Stimulated activated CD4-positive, alpha-beta T cell treated with anti-CD3 and anti-CD28 coated beads, TNF-alpha, amount 100 ng/mL, for 4 hours (primary cell): ENCODE data around the gene SLC29A4.
"Not testable (repeated sequence)": the region's sequence is repeated elsewhere in the genome, so short reads cannot be mapped to it uniquely, and the experiment has no call there.

Experiments
- DNase-seq, 3 experiments: peaks; one replicate each; pipeline ENCODE4 v3.0.0-alpha.2; 2020; ENCODE audit warnings: low read depth in 3 of 3

SLC29A4 gene

DNA sequence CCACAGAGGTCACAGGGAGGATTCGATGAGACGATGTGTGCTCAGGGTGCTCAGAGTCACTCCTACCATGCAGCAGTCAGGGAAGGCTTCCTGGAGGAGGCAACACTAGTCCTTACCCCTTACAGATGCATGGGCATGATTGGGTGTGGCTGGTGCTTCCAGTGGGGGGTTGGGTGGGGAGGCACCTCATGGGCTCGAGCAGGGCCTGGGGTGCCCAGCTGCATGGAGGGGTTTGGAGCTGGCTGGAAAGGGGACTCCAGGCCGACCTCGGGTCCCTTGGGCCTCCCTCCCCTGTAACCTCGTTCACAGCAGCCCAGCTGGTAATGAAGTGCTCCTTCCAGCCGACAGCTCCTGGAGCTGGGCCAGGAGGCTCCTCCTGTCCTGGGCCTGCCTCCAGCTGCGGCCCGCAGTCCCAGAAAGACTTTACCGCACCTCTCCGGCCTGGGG is 7.7 kb upstream of the SLC29A4 start:
- DNase-seq: not testable (repeated sequence)

DNA sequence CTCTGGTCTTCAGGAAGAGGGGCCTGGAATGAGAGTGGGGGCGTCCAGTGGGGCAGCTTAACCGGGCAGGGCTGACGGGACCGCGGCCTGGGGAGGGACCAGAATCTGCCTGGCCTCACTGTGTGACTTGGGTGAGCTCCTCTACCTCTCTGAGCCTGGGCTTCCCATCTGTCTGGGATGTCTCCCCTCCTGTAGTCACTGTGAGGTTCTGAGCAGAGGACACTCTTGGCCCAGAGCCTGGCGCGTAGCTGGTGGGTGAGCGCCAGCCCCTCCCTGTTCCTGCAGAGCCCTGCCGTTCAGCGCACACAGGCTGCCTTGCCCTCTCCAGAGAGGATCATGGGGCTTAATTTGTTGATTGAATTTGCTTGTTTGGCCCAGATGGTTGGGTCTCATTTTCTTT is 7.2 kb upstream of the SLC29A4 start:
- not testable (repeated sequence) for DNase-seq

DNA sequence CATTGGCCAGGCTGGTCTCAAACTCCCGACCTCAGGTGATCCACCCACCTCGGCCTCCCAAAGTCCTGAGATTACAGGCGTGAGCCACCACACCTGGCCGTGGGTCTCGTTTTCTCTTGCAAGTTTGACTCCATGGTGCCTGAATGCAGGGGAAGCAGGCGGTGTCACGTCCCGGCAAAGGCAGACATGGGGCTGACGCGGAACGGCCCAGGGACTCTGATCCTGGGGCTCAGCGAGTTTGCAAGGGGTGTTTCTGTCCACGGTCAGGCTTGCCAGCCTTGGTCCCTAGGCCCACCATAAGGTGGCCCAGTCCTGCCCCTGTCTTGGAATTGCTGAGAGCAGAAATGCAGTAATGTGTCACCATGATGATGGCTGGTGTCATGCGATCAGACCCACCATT is 6.6 kb upstream of the SLC29A4 start:
- DNase-seq: not testable (repeated sequence)

DNA sequence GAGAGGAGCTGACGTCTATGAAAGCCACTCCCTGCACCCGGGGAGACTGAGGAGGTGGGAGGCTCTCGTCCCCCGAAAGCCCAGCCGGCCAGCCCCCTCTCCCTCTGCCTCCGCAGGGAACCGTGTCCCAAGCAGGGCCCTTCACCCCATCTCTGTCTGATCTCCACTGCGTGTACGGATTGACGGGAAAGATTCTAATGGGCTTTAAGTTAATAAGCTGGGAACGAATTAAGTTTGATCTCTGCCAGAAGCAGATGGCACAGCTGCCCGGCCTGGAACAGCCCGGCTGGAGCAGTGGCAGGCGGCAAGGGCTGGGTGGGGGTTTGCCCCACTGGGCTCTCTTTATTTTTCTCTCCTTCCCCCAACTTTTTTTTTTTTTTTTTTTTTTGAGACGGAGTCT is 6.1 kb upstream of the SLC29A4 start:
- no peak for DNase-seq

DNA sequence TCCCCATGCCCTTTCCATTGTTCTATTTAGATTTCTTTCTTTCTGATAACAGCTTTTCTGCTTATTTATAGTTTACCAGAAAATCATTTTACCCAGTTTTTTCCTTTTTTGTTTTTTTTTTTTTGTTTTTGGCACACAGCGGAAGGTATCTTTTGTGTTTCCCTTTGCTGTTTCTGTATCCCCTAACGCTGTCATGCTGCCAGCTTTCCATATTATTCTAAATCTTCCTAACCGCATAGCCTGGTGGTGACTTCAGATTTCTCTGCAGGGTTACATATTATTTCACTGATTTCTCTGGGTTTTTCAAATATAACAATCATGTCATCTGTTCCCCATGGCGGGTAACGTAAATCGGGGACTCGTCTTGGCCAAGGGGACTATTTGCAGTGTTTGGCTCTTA is 4.0 kb upstream of the SLC29A4 start:
- DNase-seq: no peak

DNA sequence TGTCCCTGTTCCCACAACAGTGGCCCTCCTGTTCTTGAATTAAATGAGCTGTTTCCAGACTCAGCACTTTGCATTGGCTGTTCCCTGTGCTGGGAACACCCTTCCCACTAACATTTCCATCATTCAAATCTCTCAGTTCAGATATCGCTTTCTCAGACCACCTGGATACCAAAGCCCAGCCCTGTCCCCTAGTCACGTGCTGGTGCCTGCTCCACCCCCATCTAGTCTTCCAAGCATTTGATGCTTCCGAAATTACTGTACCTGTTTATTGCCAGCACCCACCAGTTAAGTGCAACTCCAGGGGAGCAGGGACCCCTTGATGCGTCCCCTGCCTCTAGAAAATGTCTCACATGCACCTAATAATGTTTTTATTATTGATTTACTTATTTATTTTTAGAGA is 3.0 kb upstream of the SLC29A4 start:
- DNase-seq: no peak

DNA sequence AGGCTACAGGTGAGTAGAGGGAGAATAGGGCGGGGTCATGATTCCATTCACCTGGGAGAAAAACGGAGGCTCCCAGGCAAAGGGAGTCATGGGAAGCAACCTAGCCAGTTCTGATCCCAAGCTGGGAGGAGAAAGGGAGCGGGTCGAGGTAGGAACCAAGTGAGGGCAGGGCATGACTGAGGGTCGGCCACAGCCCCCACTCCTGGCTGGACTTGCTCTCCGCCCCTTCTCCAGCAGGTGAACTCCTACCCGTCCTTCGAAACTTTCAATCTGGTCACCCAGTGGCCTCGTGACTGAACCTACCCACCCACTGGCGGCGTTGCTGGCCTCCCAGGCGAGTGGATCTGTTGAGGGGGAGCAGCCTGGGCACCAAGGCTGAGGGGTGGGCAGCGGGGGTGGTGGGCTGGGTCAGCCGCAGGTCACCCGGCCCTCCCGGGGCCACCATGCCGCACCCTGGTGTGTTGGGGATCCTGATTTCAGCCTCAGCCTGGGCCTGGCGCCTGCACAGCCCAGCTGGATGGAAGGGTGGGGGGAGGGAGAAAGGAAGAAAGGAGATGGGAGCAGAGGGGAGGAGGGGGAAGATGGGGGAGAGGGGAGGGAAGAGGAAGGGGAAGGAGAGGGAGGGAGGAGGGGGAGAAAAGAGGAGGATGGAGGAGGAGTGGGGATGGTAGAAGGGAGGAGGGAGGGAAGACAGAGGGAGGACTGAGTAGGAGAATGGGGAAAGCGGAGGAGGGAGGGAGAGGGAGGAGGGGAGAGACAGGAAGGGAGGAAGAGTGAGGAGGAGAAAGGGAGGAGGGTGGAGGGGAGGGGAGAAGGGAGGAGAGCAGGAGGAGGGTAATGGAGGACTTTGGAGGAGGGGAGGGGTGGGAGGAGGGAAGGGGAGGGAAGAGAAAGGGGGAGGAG is 894 bp upstream of the SLC29A4 start:
- not testable (repeated sequence) for DNase-seq

DNA sequence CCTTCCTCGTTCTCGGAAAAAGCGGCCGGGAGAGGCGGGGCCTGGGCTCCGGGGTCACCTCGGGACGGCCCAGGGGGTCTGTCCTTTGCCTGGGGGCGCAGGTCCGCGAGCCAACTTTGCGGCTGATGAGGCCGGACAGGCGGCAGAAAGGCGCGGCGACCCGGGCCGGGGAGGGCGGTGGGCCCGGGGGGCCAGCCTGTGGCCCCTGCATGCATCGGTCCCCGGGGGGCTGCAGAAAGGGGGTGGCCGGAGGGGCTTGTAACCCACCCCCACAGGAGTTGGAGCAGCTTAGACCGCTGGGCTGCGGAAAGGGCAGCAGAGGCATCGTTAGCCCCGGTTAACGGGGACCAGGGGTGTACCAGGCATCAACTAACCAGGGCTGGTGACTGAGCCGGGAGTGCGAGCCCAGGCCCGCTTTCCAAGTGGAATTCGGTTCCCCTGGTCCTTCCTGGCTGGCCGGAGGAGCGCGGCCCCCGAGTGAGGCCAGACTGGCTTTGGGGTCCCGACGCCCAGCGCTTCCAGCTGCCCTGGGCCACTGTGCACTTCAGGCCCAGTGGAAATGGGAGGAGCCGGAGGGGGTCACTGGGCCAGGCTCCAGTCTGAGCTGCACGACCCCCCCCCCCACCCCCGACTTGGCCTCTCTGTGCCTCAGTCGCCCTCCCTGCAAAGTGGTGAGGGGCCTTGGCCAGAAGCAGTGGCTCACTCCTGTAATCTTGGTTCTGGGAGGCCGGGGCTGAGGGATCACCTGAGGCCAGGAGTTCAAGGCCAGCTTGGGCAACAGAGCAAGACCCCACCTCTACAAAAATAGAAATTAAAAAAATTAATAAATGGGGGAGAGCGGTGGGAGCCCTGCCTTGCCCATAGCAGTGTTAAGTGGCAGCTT is 919 bp downstream of the SLC29A4 start:
- DNase-seq: no peak

DNA sequence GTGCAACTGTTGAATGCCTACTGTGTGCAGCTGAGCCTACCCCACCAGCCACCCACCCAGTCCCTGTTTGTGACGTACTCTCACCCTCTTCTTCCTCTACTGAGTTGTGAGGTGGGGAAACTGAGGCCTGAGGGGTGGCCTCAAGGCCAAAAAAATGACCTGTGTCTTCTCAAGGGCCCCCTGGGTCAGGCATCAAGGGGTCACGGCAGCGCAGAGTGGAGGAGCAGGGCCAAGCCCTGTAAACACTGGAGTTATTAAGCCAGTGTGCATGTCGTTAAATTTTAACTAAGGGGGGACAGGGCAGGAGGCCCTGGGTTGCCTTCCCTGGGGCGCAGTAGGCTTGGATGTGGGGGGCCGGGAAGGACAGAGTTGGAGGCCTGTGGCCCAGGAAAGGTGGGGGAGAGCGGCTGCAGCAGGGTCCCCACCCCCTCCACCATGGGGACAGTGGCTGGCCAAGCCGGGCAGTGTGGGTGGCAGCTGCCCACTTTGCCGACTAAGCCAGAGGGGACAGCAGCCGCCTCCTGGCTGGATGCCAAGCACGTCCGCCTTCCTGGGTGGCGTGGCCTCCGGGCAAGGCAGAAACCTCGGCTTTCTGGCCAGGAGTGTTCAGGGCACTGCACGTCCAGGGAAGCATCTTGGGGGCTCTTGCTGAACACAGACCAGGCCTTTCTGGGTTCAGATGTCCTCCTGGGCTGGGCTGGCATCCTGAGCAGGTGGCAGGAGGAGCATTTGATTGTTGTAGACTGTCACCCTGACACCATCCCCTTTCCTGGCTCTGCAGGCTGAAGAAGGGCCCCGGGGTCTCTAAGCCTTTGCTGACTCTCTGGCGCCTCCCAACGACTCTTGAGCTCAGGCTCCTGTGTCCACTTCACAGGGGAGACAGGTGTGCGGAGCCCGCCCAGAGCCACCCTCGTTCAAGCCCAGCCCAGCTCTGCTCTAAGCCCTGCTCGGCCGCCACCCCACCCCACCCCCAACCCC is 1.9 kb downstream of the SLC29A4 start:
- no peak for DNase-seq

DNA sequence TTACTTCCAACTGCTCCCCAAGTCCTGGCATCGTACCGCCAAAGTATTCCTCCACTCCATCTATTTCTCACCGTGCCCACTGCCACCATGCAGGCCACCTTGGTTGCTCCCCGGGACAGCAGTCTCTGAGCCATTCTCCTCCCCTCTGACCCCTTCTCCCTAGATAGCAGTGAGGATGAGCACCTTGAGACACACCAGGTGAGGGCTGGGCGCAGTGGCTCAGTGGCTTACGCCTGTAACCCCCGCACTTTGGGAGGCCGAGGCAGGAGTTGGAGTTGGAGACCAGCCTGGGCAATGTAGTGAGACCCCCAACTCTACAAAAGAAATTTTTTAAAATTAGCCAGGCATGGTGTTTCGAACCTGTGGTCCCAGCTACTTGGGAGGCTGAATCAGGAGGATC is 4.2 kb downstream of the SLC29A4 start:
- no peak for DNase-seq

DNA sequence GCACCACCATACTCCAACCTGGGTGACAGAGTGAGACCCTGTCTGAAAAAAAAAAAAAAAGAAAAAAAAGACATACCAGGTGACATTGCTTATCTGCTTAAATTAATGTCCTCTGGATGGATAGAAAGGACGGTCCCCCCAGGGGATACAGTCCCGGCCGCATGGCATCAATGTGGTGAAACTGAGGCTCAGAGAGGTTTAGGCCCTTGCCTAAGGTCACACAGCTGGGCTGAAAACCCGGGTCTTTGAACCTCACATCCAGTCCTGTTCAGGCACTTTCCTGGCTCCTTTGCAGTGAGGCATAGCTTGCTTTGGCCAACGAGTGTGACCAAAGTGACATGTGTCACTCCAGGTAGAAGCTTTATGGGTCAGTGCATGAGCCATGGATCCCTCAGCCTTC is 4.6 kb downstream of the SLC29A4 start:
- DNase-seq: not testable (repeated sequence)

DNA sequence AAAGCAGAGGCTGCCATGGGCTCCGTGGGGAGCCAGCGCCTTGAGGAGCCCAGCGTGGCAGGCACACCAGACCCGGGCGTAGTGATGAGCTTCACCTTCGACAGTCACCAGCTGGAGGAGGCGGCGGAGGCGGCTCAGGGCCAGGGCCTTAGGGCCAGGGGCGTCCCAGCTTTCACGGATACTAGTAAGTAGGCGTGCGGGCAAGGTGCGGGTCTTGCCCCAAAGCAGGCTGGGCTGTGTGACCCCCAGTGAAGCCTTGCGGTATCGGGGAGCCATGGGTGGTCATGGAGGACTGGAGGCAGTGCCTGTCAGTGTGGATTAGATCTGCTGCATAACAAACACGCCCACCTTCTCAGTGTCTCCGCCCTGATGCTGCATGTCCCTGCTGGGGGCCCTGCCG is 5.1 kb downstream of the SLC29A4 start:
- DNase-seq: no peak

DNA sequence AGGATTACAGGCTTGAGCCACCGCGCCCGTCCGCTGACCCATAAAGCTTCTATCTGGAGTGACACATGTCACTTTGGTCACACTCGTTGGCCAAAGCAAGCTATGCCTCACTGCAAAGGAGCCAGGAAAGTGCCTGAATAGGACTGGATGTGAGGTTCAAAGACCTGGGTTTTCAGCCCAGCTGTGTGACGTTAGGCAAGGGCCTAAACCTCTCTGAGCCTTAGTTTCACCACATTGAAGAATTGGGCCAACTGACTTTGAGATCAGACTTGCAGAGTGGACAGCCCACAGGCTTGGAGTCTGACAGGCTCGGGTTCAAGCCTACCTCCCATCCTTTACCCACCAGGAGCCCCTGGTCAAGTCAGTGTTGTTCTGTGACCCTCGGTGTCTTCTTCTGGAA is 5.8 kb downstream of the SLC29A4 start:
- DNase-seq: not testable (repeated sequence)

DNA sequence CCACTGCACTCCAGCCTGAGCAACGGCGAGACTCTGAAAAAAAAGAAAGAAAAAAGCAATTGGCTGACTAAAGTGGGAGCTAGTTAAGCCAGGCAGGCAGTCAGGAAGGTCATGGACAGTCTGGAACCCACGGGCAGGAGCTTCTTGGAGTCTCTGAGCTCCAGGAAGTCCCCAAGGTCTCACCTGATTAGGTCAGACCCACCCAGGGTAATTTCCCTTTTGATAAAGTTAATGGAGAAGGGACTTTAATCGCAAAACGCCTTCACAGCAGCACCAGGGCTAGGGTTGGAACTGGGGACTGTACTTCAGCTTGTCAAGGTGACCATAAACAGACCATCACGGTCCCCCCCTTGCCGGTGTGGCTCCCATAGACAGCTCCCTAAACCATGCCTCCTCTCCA is 6.6 kb downstream of the SLC29A4 start:
- no peak for DNase-seq

DNA sequence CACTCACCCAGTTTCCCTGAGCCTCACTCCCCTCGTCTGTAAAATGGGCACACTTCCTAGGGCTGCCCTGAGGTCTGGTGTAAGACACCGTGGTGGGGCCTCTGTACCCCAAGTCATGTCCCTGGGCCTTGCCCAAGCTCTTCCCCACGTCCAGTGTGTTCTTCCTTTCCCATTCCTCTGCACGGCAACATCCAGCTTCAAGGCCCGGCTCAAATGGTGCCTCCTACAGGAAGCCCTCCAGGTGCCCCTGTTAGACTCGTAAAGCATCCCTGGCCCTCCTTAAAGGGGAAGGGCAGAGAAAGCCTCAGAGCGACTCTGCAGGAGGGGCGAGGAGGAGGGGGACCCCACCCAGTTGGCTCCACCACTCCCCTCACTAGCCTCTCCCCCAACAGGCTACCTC is 8.6 kb downstream of the SLC29A4 start:
- no peak for DNase-seq

DNA sequence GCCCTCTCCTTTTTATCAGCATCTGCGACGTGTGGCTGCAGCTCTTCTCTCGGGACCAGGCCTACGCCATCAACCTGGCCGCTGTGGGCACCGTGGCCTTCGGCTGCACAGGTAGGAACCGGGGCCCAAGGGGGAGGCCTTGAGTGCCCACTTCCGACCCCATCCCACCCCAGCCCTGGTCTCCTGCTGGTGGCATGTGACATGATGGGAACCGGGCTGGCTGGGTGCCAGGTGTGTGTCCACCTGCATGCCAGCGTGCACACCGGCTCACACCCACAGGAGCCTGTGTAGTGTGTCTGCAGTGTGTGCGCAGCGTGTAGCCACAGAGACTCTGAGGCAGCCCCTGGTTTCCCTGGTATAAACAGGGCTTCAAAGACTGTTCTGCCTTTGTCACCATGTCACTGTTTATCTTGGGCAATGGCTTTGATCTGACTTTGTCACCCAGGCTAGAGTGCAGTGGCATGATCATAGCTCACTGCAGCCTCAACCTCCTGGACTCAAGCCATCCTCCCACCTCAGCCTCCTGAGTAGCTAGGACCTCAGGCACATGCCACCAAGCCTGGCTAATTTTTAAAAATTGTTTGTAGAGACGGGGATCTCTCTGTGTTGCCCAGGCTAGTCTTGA is 9.1 kb downstream of the SLC29A4 start:
- not testable (repeated sequence) for DNase-seq

DNA sequence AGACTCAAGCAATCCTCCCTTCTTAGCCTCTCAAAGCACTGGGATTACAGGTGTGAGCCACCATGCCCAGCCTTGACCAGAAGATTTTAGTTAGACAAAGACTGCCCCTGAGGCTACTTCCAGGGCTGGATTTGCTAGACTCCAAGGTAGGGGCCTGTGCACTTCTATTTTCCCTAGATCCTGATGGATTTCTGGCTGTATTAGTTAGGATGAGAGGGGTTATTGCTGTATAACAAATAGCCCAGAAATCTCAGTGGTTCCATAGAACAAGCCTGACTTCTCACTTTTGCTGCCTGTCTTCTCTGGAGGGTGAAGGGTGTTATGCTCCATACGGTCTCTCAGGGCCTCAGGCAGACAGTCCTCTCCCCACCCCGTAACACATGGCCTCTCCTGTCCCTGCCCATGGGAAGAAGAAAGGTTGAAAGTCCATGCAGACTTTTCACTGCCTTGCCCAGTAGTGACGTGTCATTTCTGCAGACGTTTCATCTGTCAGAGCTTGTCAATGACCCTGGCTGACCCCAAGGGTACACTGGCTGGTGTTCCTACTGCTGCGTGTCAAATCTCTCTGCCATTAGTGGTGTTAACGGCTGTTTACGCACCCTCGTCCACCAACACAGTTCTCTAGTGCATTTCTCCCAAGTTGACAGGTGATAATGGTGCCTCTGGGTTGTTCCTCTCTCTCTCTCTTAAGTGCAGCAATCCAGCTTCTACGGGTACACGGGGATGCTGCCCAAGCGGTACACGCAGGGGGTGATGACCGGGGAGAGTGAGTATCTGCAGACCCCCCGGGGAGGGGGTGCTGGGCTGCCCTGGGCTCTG is 11.6 kb downstream of the SLC29A4 start:
- DNase-seq: no peak

DNA sequence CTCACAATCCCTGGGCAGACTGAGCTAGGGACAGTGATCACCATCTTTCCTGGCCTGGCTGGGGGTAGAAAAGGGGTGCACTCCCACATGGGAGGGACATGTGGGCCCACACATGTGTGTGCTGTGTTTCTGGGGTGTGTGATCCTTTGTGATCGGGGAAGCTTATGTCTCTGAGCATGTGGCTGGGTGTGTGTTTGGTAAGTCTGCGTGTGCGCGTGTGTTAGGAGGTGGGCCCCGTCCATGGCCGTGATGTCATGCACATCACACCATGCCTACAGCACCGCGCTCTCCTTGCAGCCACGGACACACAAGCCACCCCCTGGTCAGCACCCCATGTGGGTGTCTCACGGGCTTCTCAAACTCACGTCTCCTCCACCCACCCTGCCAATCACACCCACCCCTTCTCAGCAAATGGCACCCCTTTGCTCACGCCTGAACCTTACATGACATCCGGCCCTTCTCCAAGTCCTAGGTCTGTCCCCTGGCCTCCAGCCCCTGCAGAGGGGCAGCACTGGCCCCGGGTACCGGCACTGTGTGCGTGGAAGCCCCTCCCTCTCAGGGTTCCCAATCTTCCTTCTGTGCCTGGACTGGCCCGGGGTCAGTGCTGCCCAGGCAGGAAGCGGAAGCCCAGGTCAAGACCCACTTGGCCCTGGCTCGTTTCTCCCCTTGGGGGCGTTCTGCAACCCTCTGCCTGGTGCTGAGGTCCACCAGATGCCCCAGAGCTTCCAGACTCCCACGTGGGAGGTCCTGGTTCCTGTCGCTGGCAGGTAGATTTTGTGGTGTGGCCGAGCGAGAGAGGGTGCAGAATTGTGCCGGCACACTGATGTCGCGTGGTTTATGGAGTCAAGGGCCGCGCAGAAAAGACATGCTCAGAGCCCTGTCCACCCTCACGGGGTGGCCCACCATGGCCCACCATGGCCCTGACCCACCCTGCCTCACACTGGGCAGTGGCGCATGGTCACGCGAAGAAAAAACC is 12.6 kb downstream of the SLC29A4 start:
- no peak for DNase-seq
